Body of pancreas (tissue), 4 donors: Measurements from ENCODE around the gene KIF5A.

Experiments used
- CTCF ChIP-seq, 7 experiments: fragments of 450-650 bp in 4 of 7; fragments of 200-600 bp in 3 of 7; sonication (generic) in 3 of 7; IDR thresholded peaks; one replicate each; pipeline ENCODE4 v1.5.1; 2016 to 2019; ENCODE audit warnings: antibody characterized with exemption in 7 of 7
- POLR2A ChIP-seq, 3 donors: fragments of 450-650 bp; IDR thresholded peaks; one replicate each; pipeline ENCODE4 v1.6.1; 2016; ENCODE audit warnings: antibody characterized with exemption in 3 of 3, mild to moderate bottlenecking in 2 of 3

- TF ChIP-seq CTCF (IDR thresholded peaks at IDR 0.05) (no peak), POLR2A (IDR thresholded peaks at IDR 0.05) (no peak)
These were observed 34.8 kb downstream of the KIF5A start for GRCh38 chr12:57584690-57585089.
